ENCODE results near the gene STXBP6.

DNA sequence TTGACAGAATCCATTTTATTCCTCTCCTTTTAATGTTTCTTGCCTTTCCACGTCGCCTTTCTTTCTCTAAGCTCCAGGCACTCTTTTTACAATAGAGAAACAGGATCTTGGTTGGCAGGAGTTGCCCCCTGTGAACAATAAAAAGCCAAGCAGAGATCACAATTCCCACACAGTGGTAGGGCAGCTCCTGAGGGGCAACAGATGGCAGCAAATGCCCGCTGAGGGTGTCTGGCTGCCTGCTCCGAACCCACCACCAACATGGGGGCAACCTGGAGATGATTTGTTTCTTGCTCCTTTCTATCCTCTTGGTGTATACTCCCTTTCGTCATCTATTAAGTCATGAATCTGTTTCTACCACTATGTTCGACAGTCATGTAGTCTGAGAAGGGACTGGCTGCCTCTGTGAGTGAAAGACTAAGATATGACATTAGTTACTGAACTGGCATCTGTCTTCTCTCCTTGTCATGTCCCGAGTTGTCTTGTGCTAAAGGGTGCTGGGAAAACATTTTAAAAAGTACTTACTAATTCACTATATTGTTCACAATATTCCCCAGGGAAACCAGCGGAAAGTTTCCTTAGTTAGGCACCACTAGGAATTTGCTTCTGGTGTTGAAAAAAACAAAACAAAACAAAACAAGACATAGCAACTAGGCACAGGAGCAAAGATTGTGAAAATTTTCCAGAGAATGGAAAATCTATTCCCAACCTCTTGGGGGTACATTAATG is 170.1 kb downstream of the STXBP6 start:
- TF ChIP-seq, protein P1, sequence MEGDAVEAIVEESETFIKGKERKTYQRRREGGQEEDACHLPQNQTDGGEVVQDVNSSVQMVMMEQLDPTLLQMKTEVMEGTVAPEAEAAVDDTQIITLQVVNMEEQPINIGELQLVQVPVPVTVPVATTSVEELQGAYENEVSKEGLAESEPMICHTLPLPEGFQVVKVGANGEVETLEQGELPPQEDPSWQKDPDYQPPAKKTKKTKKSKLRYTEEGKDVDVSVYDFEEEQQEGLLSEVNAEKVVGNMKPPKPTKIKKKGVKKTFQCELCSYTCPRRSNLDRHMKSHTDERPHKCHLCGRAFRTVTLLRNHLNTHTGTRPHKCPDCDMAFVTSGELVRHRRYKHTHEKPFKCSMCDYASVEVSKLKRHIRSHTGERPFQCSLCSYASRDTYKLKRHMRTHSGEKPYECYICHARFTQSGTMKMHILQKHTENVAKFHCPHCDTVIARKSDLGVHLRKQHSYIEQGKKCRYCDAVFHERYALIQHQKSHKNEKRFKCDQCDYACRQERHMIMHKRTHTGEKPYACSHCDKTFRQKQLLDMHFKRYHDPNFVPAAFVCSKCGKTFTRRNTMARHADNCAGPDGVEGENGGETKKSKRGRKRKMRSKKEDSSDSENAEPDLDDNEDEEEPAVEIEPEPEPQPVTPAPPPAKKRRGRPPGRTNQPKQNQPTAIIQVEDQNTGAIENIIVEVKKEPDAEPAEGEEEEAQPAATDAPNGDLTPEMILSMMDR (IDR thresholded peaks at IDR 0.05; ENCODE audit: low read depth, low read length, poor library complexity, severe bottlenecking), result no peak
- TF ChIP-seq EZH2phosphoT487 (IDR thresholded peaks at IDR 0.05; ENCODE audit: borderline replicate concordance, low read length), result no peak
